Panc1 (cell line): ENCODE data around the gene OCEL1. TPM values are rescaled to one million over a fixed set of nuclear protein-coding genes. Genes with fewer than 3 reads are reported as not detected.

Experiments used
- ATAC-seq: fragments of 200-7000 bp; cut with Tn5 transposase; 2 replicates; pipeline ENCODE4 v1.9.1; 2020; ENCODE audit warnings: mild to moderate bottlenecking, moderate library complexity
- BruUV-seq: library from RNA; stranded (reverse); fragments of 400-500 nt; replicated peaks from 2 replicates; lab custom pipeline; 2021; lab: Mats Ljungman, UMichigan
- CTCF ChIA-PET: fragments of 300-600 bp; sonication (Branson Sonifier 250); formaldehyde crosslinking; loops from one replicate; lab custom pipeline; 2022; ENCODE audit warnings: antibody characterized with exemption; lab: Charles Lee
- POLR2A ChIA-PET: fragments of 300-600 bp; sonication (Branson Sonifier 250); formaldehyde crosslinking; loops from one replicate; lab custom pipeline; 2022; ENCODE audit warnings: antibody characterized with exemption; lab: Charles Lee
- DNase-seq: peaks from one replicate; pipeline ENCODE4 v3.0.0-alpha.2; 2010; ENCODE audit warnings: low read depth, low spot score
- H3K27ac ChIP-seq: 2 replicates; pipeline ENCODE4 v1.5.1; 2011; ENCODE audit warnings: mild to moderate bottlenecking, low read length, inconsistent platforms
- H3K27me3 ChIP-seq: fragments of 200-500 bp; sonication (Bioruptor generic); 2 replicates; pipeline ENCODE4 v1.6.0; 2014; ENCODE audit warnings: low read length, inconsistent platforms; ENCODE audit not compliant: control insufficient read depth, insufficient read depth
- H3K36me3 ChIP-seq: fragments of 200-500 bp; sonication (Bioruptor generic); 2 replicates; pipeline ENCODE4 v1.5.1; 2014; ENCODE audit warnings: inconsistent platforms, mild to moderate bottlenecking, low read length, moderate library complexity; ENCODE audit not compliant: control insufficient read depth, insufficient read depth
- H3K4me1 ChIP-seq: 2 replicates; pipeline ENCODE4 v1.5.1; 2011; ENCODE audit warnings: inconsistent platforms, mild to moderate bottlenecking, low read length, moderate library complexity; ENCODE audit not compliant: control insufficient read depth, insufficient read depth
- H3K4me3 ChIP-seq, 2 experiments: 2 replicates each; pipeline ENCODE4 v1.5.1; 2011 to 2012; ENCODE audit warnings: low read depth in 2 of 2, low read length in 2 of 2, mild to moderate bottlenecking in 2 of 2, inconsistent platforms in 1 of 2, moderate library complexity in 1 of 2
- H3K9me3 ChIP-seq: fragments of 200-500 bp; sonication (Bioruptor generic); 2 replicates; pipeline ENCODE4 v1.5.1; 2014; ENCODE audit warnings: low read depth, mild to moderate bottlenecking, inconsistent platforms, low read length, moderate library complexity; ENCODE audit not compliant: control insufficient read depth, insufficient read depth
- CTCF ChIP-seq: fragments of 450-650 bp; IDR thresholded peaks from 2 replicates; pipeline ENCODE4 v1.5.1; 2017; ENCODE audit warnings: mild to moderate bottlenecking
- POLR2AphosphoS5 ChIP-seq: IDR thresholded peaks from 2 replicates; pipeline ENCODE4 v1.6.1; 2012; ENCODE audit warnings: mild to moderate bottlenecking, low read depth, low read length, moderate library complexity
- SIN3A ChIP-seq: IDR thresholded peaks from 2 replicates; pipeline ENCODE4 v1.6.1; 2012; ENCODE audit warnings: low read depth, mild to moderate bottlenecking, low read length, moderate library complexity, borderline replicate concordance; ENCODE audit not compliant: insufficient read depth
- TCF7L2 ChIP-seq: IDR thresholded peaks from 2 replicates; pipeline ENCODE4 v1.6.1; 2011; ENCODE audit warnings: mild to moderate bottlenecking, low read depth, low read length, inconsistent platforms
- in situ Hi-C: cut with HindIII; loops from 2 replicates; pipeline ENCODE4 v1.10.0; 2016; ENCODE audit warnings: low sequenced_read_pairs, low pct_unique_long_range_greater_than_20kb
- intact Hi-C: fragments of 100-400 bp; cut with micrococcal nuclease; formaldehyde crosslinking; loops from one replicate; pipeline ENCODE4 v1.10.0; 2022; ENCODE audit not compliant: unreplicated experiment
- total RNA-seq: library from RNA; stranded (reverse); gene quantifications from one replicate; pipeline ENCODE4 v1.2.1, GENCODE V29; 2021; ENCODE audit not compliant: unreplicated experiment
- TF ChIP-seq, protein P1 (sequence below), 2 experiments: IDR thresholded peaks; 2 replicates each; pipeline ENCODE4 v1.6.1; 2011 to 2012; ENCODE audit warnings: low read depth in 2 of 2, control low read depth in 1 of 2, low read length in 1 of 2, mild to moderate bottlenecking in 1 of 2, moderate library complexity in 1 of 2; ENCODE audit not compliant: insufficient read depth in 1 of 2

OCEL1 gene
- total RNA-seq, 1 experiment from 2014 or later = 37.1 TPM

DNA sequence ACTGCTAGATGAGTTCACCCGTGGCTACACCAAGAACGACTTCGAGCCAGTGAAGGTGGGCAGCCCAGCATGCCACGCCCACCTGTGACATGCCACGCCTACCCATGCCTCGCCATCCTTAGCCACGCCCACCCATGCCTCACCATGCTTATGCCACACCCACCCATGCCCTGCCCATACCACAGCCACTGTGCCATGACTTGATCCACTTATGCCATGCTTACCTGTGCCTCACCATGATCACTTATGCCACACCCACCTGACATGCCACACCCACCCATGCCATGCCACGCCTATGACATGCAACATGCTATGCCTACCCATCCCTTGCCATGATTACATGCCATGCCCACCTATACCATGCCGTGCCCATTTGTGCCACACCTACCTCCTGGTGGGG, 23.8 kb upstream of the OCEL1 start:
- ChIA-PET POLR2A (no interaction called here), CTCF (no interaction called here)
- Histone ChIP-seq H3K4me3 (no peak overlapping the region), H3K9me3 (no peaks in the 10 kb centered on the region), H3K36me3 (no peaks in the 10 kb centered on the region; the same call in 1 of the 2 replicates), H3K27ac (no peak overlapping the region), H3K27me3 (no peaks in the 10 kb centered on the region), H3K4me1 (no peaks in the 10 kb centered on the region)
- intact Hi-C loops (no loop called here), in situ Hi-C loops (no loop called here)
- no TSS peak for BruUV-seq
- ATAC-seq (peak; percentile 65; the same call in 1 of the 2 replicates), DNase-seq (no peak)
- TF ChIP-seq TCF7L2 (no peak), CTCF (no peak), POLR2AphosphoS5 (no peak), SIN3A (no peak)
- TF ChIP-seq, protein P1, sequence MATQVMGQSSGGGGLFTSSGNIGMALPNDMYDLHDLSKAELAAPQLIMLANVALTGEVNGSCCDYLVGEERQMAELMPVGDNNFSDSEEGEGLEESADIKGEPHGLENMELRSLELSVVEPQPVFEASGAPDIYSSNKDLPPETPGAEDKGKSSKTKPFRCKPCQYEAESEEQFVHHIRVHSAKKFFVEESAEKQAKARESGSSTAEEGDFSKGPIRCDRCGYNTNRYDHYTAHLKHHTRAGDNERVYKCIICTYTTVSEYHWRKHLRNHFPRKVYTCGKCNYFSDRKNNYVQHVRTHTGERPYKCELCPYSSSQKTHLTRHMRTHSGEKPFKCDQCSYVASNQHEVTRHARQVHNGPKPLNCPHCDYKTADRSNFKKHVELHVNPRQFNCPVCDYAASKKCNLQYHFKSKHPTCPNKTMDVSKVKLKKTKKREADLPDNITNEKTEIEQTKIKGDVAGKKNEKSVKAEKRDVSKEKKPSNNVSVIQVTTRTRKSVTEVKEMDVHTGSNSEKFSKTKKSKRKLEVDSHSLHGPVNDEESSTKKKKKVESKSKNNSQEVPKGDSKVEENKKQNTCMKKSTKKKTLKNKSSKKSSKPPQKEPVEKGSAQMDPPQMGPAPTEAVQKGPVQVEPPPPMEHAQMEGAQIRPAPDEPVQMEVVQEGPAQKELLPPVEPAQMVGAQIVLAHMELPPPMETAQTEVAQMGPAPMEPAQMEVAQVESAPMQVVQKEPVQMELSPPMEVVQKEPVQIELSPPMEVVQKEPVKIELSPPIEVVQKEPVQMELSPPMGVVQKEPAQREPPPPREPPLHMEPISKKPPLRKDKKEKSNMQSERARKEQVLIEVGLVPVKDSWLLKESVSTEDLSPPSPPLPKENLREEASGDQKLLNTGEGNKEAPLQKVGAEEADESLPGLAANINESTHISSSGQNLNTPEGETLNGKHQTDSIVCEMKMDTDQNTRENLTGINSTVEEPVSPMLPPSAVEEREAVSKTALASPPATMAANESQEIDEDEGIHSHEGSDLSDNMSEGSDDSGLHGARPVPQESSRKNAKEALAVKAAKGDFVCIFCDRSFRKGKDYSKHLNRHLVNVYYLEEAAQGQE (IDR thresholded peaks at IDR 0.05; ENCODE audit: insufficient read depth in 1 of 2, low read depth in 2 of 2, low read length in 1 of 2) = no peak

DNA sequence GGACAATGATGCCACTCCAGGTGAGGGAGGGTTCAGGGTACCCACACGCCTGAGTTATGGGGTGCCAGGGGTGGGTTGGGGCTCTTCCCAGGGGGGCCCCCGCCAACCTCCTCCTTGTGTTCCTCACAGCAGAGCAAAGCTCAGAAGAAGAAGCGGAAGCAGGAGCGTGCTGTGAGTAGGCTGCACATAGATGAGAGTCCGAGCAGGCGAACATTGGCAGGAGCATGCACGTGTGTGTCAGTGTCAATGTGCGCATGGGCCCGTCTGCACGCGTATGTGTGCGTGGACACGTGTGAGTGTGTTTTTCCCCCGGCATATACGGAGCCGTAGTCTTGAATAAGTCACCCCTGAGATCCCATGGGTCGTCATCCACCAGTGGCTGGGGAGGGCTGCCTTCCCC, 23.3 kb upstream of the OCEL1 start:
- Histone ChIP-seq H3K27ac (no peak overlapping the region), H3K36me3 (no peaks in the 10 kb centered on the region; the same call in 1 of the 2 replicates), H3K4me1 (no peaks in the 10 kb centered on the region), H3K27me3 (no peaks in the 10 kb centered on the region), H3K9me3 (no peaks in the 10 kb centered on the region), H3K4me3 (no peak overlapping the region)
- intact Hi-C loops = no loop called here
- no TSS peak for BruUV-seq
- ATAC-seq (no peak), DNase-seq (no peak)
- TF ChIP-seq TCF7L2 = no peak
- no peak for TF ChIP-seq POLR2AphosphoS5
- TF ChIP-seq CTCF = no peak
- TF ChIP-seq SIN3A = no peak
- TF ChIP-seq, protein P1 (IDR thresholded peaks at IDR 0.05; ENCODE audit: insufficient read depth in 1 of 2, low read depth in 2 of 2, low read length in 1 of 2) = no peak
- ChIA-PET CTCF (no interaction called here), POLR2A (no interaction called here)
- in situ Hi-C loops = no loop called here
